Measurements from ENCODE around the gene TRNT1.

Gene TRNT1

GRCh38 chr3:3113042-3113709 lies 13.6 kb upstream of the TRNT1 start:
- no peak for DNase-seq

- DNase-seq = no peak
Observed at GRCh38 chr3:3117651-3118050, 9.1 kb upstream of the TRNT1 start.

DNA sequence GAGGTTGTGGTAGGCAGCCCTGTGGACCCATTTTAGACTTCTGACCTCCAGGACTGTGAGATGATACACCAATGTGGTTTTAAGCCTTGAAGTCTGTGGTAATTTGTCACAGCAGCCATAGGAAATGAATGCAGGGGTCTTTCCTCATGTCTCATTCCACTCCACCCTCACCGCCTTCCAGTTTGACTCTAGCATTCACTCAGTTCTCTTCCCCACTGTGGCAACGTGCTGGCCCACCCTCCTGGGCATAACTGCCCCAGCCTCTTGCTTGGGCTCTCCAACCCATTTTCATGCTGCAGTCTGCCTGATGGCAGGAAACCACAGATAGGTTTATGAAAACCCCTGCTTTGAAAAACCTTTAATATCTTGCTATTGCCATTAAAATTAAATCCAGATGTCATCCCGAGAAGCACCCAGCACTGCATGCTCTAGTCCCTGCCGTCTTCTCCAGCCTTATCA lies 7.3 kb upstream of the TRNT1 start:
- DNase-seq = no peak

GRCh38 chr3:3125977-3126376 lies 763 bp upstream of the TRNT1 start:
- DNase-seq = peak; percentile 28

DNA sequence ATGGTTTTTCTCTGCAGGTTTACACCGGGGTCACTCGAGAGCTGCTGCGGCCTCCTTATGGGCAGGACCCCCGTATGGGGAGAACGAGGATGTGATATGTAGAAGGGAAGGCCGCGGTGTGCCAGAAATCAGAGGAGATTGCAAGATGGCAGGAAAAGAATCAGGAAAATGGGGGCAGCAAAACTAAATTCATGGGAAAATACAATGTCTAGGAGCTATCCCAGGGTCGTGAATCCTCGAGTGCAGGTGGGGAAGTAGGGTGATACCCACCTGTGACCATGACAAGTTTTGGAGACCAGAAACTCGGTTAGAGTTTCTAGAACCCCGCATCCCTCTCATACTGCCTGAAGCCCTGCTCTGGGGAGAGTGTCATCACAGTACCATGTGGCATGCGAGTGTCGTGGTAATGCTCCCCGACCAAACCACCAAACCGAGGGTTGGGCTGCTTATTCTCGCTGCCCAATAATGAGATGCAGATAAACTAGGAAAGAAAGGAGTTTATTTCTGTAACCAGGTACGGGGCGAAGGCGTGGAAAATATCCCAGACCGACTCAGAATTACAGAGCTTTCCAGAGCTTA lies 781 bp downstream of the TRNT1 start:
- DNase-seq = peak; percentile 26

DNA sequence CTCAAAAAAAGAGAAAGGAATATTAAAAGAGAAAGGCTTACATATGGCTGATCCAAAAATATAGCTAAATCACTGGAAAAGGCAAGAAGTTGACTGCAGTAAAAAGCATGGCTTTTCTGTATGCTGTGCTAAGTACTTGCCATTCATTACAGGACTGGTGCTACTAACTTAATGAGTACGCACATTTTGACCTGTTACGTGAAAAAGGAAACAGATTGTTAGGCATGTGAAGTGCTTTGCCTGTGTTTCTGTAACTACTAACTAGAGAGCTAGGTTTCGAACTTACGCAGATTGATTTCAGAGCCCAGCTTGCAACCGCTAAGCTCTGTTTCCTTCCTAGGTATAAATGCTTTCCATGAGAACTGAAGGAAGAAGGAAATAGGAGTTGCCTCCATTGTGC lies 2.8 kb downstream of the TRNT1 start:
- DNase-seq = no peak

DNA sequence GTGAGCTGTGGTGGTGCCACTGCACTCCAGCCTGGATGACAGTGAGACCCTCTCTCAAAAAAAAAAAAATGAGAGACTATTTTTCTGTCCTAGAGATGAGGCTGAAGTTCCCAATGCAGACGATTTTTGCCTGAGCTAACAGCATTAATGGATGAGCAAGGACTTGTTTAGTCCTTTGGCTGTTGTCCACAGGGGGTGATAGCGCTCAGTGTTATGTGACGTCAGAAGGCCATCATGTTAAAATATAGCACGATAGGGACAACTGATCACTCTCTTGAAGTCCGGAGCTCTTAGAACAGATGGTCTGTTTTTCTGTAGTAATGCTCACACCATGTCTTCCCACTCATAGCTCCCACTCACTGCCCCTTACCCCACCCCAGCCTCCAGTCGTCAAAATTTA lies 6.8 kb downstream of the TRNT1 start:
- DNase-seq = no peak

GRCh38 chr3:3134750-3135448 lies 8.2 kb downstream of the TRNT1 start:
- DNase-seq = no peak

GRCh38 chr3:3137526-3137925 lies 10.8 kb downstream of the TRNT1 start:
- DNase-seq = no peak

DNA sequence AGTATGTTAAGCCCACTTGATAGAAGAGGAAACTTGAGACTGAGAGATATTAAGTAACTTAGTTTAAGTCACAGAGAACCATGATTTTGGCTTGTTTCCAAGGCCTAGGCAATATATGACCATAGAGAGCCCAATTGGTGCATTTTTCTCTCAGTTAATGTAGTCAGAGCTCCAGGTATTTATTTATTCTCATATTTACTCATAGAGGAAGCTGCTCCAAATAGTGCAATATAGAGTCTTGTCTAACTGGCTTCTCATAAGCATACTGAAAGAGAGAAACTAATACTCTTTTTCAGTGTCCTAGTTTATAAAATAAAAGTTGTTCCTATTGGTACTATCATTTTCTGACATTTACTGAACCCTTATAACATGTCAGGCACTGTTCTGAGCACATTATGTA lies 15.2 kb downstream of the TRNT1 start:
- DNase-seq = no peak

DNA sequence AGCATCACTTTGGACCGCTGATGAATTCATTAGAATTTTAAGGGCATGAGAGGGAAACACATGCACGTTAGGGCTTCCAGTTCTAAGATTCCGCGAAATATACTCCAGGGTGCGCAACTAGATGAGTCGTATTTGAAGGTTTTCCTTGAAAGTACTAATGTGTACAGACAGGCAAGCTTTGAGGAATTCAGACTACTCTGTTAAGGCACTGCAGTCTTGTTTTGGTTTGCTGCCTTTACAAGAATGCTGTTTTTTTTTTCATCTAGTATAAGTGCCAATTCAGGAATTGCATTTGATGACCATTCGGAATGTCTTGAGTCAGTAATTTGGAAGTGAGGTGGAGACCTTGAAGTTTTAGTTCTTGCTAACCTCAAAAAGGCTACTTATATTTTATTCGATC lies 19.1 kb downstream of the TRNT1 start:
- no peak for DNase-seq

GRCh38 chr3:3149560-3149959 lies 22.8 kb downstream of the TRNT1 start:
- no peak for DNase-seq

DNA sequence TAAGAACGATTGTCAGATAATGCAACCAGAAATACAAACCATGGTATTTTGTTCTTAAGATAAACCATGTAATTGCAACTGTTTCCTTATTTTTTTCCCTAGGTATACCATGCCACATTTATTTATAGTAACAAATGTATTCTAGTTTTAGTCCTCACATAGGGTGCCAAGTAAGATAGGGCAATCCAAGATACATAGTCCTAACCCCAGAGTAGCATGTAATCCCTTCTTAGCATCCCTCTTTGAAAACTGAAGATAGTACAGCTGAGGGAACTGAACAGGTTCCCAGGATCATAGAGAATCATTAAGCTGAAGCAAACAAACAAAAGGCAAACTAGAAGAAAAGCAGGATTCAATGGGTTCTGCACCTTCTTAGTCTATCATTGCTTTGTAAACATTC lies 24.8 kb downstream of the TRNT1 start:
- DNase-seq = no peak

GRCh38 chr3:3154879-3155610 lies 28.3 kb downstream of the TRNT1 start:
- DNase-seq = no peak

DNA sequence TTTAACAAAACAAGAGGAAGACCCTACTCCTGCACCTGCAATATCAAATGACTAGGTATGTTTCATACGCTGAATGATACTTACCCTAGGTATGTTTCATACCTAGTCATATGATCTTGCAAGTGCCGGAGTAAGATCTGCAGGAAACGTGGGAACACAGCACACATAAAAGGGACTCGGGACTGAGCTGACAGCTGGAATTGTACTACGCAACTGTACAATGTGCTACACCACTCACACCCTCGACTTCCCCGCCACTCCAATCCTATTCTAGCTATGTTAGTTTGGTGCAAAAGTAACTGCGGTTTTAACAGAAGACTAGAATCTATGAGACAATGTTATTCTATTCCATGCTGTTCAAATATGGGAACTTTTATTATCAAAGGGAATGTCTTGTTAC lies 30.7 kb downstream of the TRNT1 start:
- DNase-seq = no peak

DNA sequence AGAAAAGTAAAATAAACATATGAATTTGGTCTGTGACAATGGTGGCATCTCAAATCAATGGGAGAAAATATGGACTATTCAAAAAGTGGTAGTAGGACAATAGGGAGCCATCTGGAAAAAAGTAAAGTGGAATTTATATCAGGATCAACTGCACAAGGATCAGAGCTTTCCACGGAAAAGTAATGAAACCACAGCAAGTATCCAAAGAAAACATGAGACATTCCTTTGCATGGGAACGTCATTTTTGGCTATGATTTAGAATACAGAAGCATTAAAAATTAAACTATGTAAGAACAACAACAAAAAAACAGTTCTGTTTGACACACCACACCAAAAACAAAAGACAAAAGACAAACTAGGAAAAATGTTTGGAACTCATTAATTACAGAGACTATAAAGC lies 34.1 kb downstream of the TRNT1 start:
- no peak for DNase-seq

DNA sequence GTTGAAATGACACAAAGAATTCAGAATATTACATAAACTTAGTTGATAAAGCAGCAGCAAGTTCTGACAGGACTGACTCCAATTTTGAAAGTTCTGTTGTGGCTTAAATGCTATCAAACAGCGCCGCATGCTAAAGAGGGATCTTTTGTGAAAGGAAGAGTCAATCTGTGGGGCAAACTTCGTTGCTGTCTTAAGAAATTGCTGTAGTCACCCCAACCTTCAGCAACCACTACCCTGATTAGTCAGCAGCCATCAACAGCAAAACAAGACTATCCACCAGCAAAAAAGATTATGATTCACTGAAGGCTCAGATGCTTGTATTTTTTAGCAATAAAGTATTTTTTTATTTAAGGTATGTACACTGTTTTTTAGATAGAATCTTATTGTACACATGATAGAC lies 38.5 kb downstream of the TRNT1 start:
- DNase-seq = no peak

DNA sequence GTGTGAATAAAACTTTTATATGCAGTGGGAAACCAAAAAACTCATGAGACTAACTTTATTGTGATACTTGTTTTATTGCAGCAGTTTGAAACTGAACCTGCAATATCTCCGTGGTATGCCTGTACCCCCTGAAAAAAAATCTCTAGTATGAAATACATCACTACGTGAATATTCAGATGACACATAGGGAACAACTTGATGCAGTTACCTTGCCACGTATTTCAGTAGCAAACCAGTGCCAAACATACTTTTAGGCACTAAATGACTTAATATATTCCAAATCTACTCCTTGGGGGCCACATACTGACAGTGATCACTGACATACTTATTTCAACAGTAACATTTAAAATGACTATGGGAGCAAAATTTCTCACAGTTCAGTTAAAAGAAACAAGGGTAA lies 38.9 kb downstream of the TRNT1 start:
- no peak for DNase-seq

GRCh38 chr3:3170998-3171397 lies 44.3 kb downstream of the TRNT1 start:
- DNase-seq = no peak

DNA sequence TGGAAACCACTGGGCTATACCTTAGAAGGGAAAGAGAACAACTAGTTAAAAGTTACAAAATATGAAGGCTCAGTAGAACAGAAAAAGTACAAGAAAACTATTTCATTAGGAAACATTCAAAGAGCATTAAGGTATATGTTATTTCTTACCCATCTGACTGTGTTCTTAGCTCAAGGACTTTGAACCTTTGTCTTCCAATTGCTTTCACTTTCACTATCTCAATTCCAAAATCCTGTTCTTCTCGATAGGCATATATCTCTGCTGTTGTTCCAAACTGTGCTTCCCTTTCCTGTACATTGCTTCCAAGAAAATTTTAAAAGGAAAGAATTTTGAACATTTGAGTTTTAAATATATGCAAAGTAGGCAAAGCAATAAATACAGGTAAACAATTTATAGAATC lies 45.9 kb downstream of the TRNT1 start:
- no peak for DNase-seq

GRCh38 chr3:3177861-3178497 lies 51.2 kb downstream of the TRNT1 start:
- DNase-seq = no peak

DNA sequence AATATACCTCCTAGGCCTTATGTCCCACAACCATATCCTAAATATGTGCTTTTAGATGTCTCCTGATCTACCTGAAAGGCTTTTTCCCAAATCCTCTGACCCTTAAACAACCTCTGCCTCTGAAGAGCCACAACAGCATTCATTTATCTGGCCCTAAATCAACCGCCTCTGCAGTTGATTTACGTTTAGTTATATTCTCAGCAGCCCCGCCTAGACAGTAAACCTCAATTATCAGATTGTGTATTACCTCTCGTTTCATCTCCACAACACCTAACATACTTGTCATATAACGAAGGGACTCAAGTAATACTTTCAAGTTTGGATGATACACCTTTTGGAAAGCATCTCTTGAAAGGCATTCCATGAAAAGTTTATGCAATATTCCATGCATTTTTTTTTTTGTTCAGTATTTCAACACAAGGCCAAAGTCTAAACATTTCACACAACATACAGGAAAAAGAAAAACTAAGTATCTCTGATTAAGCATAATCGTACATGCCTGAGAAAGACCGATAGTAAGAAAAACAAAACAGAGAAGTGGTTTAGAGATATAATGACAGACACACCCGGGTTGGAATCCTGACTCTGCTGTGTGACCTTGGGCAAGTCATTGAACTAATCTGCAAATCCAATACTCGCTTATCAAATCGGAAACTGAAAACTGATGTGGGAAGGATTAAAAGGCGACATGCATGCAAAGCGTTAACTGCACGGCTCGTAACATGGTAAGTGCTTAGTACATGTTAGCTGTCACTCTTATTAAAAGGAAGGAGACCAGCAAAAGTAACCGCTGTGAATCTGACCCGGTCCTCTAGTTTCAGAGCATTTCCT lies 52.0 kb downstream of the TRNT1 start:
- DNase-seq = no peak

All from left hindlimb (tissue), 1 donor.